CD4-positive, alpha-beta memory T cell (primary cell): ENCODE measurements around the gene TEDC2. TPM values are rescaled to one million over a fixed set of nuclear protein-coding genes. Genes with fewer than 3 reads are reported as not detected.
A peak's percentile ranks its signal among the peaks of the same experiment; 100 is the strongest.

Source experiments
- CTCF ChIA-PET: fragments of 350-600 bp; sonication (Branson Sonifier 250); formaldehyde crosslinking; loops from one replicate; lab custom pipeline; 2021; ENCODE audit warnings: inconsistent platforms; ENCODE audit not compliant: partially characterized antibody; lab: Charles Lee
- POLR2A ChIA-PET: fragments of 350-600 bp; sonication (Branson Sonifier 250); formaldehyde crosslinking; loops from one replicate; lab custom pipeline; 2021; ENCODE audit not compliant: partially characterized antibody; lab: Charles Lee
- DNase-seq, 5 donors: peaks; one replicate each; pipeline versions ENCODE4 v3.0.0 to v3.0.0-alpha.2; 2020 to 2022; ENCODE audit warnings: mixed read lengths in 1 of 5
- H3K27ac ChIP-seq: one replicate; pipeline ENCODE4 v1.7.0; 2013; ENCODE audit warnings: low read depth, low read length
- H3K27me3 ChIP-seq: 2 replicates; pipeline ENCODE4 v1.7.0; 2013; ENCODE audit warnings: mild to moderate bottlenecking, low read length, moderate library complexity; ENCODE audit not compliant: insufficient read depth
- H3K36me3 ChIP-seq: 2 replicates; pipeline ENCODE4 v1.7.0; 2013; ENCODE audit warnings: mild to moderate bottlenecking, low read length, moderate library complexity; ENCODE audit not compliant: insufficient read depth
- H3K4me1 ChIP-seq: 2 replicates; pipeline ENCODE4 v1.7.0; 2013; ENCODE audit warnings: mild to moderate bottlenecking, low read length, moderate library complexity; ENCODE audit not compliant: insufficient read depth
- H3K4me3 ChIP-seq, 2 donors: one replicate each; pipeline ENCODE4 v1.7.0; 2013; ENCODE audit warnings: low read length in 2 of 2, mild to moderate bottlenecking in 1 of 2
- H3K9me3 ChIP-seq, 2 donors: one replicate each; pipeline ENCODE4 v1.7.0; 2013; ENCODE audit warnings: low read length in 2 of 2, control low read depth in 1 of 2; ENCODE audit not compliant: control insufficient read depth in 1 of 2
- H3K27ac Mint-ChIP-seq, 7 donors: one replicate each; pipeline ENCODE4 v1.8.0; 2020 to 2021; ENCODE audit warnings: mixed read lengths in 7 of 7, mild to moderate bottlenecking in 6 of 7, inconsistent platforms in 3 of 7, moderate library complexity in 3 of 7
- H3K27me3 Mint-ChIP-seq, 2 donors: one replicate each; pipeline ENCODE4 v1.8.0; 2020 to 2021; ENCODE audit warnings: mixed read lengths in 2 of 2
- H3K36me3 Mint-ChIP-seq, 2 donors: one replicate each; pipeline ENCODE4 v1.8.0; 2020 to 2021; ENCODE audit warnings: mixed read lengths in 2 of 2, inconsistent platforms in 1 of 2, mild to moderate bottlenecking in 1 of 2
- H3K4me1 Mint-ChIP-seq, 4 donors: one replicate each; pipeline ENCODE4 v1.8.0; 2020 to 2021; ENCODE audit warnings: mixed read lengths in 4 of 4, mild to moderate bottlenecking in 1 of 4
- H3K4me3 Mint-ChIP-seq, 8 donors: one replicate each; pipeline ENCODE4 v1.8.0; 2020 to 2021; ENCODE audit warnings: mixed read lengths in 8 of 8, mild to moderate bottlenecking in 7 of 8, moderate library complexity in 6 of 8, inconsistent platforms in 3 of 8
- H3K9me3 Mint-ChIP-seq, 8 donors: one replicate each; pipeline ENCODE4 v1.8.0; 2020 to 2021; ENCODE audit warnings: mixed read lengths in 8 of 8, mild to moderate bottlenecking in 5 of 8, inconsistent platforms in 3 of 8, moderate library complexity in 1 of 8
- intact Hi-C: fragments of 100-400 bp; cut with micrococcal nuclease; formaldehyde crosslinking; loops from one replicate; pipeline ENCODE4 v1.15.1; 2023
- polyA plus RNA-seq, 2 donors: library from polyadenylated mRNA; unstranded; fragments of 300-500 nt; fragmentation: Illumina TruSeq; gene quantifications; one replicate each; pipeline ENCODE4 v1.2.3, GENCODE V29; 2021
- total RNA-seq, 2 experiments: library from RNA; stranded (reverse); gene quantifications; one replicate each; pipeline ENCODE4 v1.2.3, GENCODE V29; 2021

TEDC2 gene
- total and polyA plus RNA-seq, 4 experiments from 2014 or later, result 0.44 to 0.55 (median 0.44) TPM; not detected in 1

DNA sequence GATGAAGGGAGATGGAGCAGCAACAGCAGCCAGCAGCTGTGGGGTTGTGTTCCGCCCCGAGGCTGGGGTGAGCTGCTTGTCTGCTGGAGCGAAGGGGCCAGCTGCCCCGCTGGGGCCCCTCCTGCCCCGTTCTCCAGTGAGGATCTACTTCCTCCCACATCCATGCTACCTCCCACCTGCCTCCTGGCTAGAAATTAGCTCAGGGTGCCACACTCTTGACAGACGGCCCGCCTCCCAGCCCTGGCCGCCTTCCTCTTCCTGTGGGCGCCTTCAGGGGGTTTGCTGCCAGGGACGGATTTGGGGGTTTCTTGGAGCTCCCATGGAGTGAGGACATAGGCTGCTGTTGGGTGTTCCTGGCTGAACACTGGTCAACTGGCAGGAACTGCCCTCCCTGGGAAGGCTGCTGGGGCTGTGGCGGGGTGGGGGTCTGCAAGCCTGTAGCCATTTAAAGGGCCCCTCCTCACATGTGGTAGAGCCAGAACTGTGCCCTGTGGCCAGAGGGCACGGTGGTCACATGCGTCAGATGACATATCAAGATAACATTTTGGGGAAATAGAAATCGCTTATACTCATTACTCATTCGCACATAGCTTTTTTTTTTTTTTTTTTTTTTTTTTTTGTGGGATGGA lies 28.1 kb downstream of the TEDC2 start:
- Histone ChIP-seq H3K27me3 (no peaks in the 10 kb centered on the region), H3K36me3 (no peaks in the 10 kb centered on the region), H3K4me1 (peaks cover 14% of the 10 kb centered on the region), H3K27ac (no peak overlapping the region), H3K4me3 (no peak overlapping the region), H3K9me3 (no peaks in the 10 kb centered on the region)
- no peak overlapping the region for H3K4me3 Mint-ChIP-seq
- no peaks in the 10 kb centered on the region for H3K27me3 Mint-ChIP-seq
- peaks cover 9 to 19% (median 13%) of the 10 kb centered on the region in 4 donors for H3K4me1 Mint-ChIP-seq
- intact Hi-C loops, result loop anchor here (1.0 kb wide), 6 partner anchors 14 to 465 kb away; partner anchors contain the start of genes ABCA3, ATP6V0C and TEDC2
- H3K9me3 Mint-ChIP-seq, result no peaks in the 10 kb centered on the region
- no peak for DNase-seq
- H3K36me3 Mint-ChIP-seq, result peaks cover 0 to 1% of the 10 kb centered on the region in 2 donors
- ChIA-PET POLR2A (interaction anchor here (1.5 to 2.0 kb wide), 2 partner anchors 14 to 58 kb away, joined by 4 to 8 read pairs; partner anchors contain the start of genes CCNF and TBC1D24), CTCF (interaction anchor here (0.6 to 2.5 kb wide), 7 partner anchors 15 to 294 kb away, joined by 3 to 13 read pairs (median 3); partner anchors contain the start of gene CCNF)
- H3K27ac Mint-ChIP-seq, result peak overlapping the region in 1 of 7 donors; percentile 95

GRCh38 chr16:2489581-2489980 lies 29.7 kb downstream of the TEDC2 start:
- no peak overlapping the region for H3K4me3 Mint-ChIP-seq
- intact Hi-C loops, result no loop called here
- H3K27me3 Mint-ChIP-seq, result no peaks in the 10 kb centered on the region
- H3K27ac Mint-ChIP-seq, result no peak overlapping the region
- Histone ChIP-seq H3K36me3 (no peaks in the 10 kb centered on the region), H3K9me3 (no peaks in the 10 kb centered on the region), H3K27ac (no peak overlapping the region), H3K4me3 (no peak overlapping the region), H3K4me1 (peaks cover 14% of the 10 kb centered on the region), H3K27me3 (no peaks in the 10 kb centered on the region)
- ChIA-PET POLR2A (no interaction called here), CTCF (interaction anchor here (0.7 to 2.5 kb wide), 3 partner anchors 81 to 295 kb away, joined by 3 to 13 read pairs (median 4); no protein-coding TSS in a partner anchor)
- H3K4me1 Mint-ChIP-seq, result peaks cover 9 to 19% (median 13%) of the 10 kb centered on the region in 4 donors
- H3K36me3 Mint-ChIP-seq, result peaks cover 0 to 1% of the 10 kb centered on the region in 2 donors
- DNase-seq, result no peak
- H3K9me3 Mint-ChIP-seq, result no peaks in the 10 kb centered on the region

DNA sequence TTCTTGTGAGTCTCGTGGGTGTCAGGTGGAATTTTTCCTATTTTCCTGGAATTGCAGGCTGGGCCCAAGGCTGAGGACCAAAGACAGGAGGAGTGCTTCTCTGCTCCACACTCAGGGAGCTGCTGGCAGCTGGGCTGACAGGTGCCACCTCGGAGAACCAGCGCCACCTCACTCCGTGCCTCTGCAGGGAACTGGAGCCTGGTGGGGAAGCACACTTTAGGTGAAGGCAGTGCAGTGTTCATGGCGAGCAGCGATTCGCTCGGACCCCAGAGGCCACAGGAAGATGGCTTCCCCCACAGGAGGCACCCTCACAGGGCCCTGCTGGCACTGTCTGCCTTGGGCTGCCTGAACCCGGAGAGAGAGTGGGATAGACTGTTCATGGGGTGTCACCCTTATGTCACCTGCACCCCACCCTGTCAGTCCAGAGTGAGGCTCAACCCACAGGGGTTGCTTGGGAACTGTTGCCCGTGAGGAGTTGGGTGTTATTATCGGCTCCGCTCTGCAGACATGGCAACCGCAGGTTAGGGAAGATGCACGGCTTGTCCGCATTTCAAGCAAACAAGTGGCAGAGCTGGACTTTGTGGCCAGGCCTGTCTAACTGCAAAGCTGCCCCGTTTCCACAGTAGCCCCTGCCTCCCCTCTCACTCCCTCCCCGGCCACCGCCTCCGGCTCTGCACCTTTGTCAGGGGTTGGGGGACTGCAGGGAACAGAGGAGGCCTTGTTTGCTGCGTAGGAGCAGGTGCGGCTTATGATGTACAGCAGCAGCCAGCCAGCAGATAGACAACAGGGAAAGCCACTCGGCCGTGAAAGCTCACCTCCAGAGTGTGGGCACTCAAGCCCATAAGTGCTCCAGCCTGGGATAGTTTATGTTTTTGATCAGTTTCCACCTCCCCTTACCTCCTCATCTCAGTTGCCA lies 30.5 kb downstream of the TEDC2 start:
- POLR2A ChIA-PET, result interaction anchor here (0.6 kb wide), 1 partner anchor 276 kb away, joined by 4 read pairs; the partner anchor contains the start of gene PGP

DNA sequence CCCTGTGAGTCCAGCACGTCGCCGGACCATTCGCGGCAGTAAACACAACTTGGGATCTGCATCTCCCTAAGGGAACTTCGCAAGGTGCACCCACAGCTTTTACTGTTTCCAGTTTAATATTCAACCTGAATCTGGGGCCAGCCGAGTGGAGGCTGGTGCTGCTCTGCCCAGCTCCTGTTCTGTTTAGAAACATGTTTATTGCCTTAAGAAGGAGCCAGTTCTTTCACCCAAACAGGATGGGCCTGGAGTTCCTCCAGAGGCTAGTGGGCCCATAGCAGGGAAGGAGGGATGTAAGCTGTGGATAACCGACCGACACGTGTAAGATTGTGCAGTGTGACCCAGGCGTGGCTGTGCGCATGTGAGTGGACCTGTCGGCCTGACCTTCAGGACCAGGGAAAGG lies 32.4 kb downstream of the TEDC2 start:
- Mint-ChIP-seq H3K36me3 (peaks cover 0 to 1% of the 10 kb centered on the region in 2 donors), H3K4me1 (peaks cover 3 to 7% (median 3%) of the 10 kb centered on the region in 4 donors), H3K27me3 (no peaks in the 10 kb centered on the region), H3K27ac (no peak overlapping the region), H3K9me3 (no peaks in the 10 kb centered on the region), H3K4me3 (no peak overlapping the region)
- POLR2A ChIA-PET, result no interaction called here
- Histone ChIP-seq H3K4me3 (no peak overlapping the region), H3K36me3 (no peaks in the 10 kb centered on the region), H3K27ac (no peak overlapping the region), H3K27me3 (no peaks in the 10 kb centered on the region), H3K9me3 (no peaks in the 10 kb centered on the region), H3K4me1 (peaks cover 5% of the 10 kb centered on the region)
- CTCF ChIA-PET, result interaction anchor here (1.9 kb wide), 1 partner anchor 9 kb away, joined by 4 read pairs; no protein-coding TSS in a partner anchor
- intact Hi-C loops, result no loop called here
- no peak for DNase-seq

More for the DNA sequence above, 30.5 kb downstream of the TEDC2 start:
- Histone ChIP-seq H3K4me1 (peaks cover 14% of the 10 kb centered on the region), H3K27me3 (no peaks in the 10 kb centered on the region), H3K9me3 (no peaks in the 10 kb centered on the region), H3K27ac (no peak overlapping the region), H3K4me3 (no peak overlapping the region), H3K36me3 (no peaks in the 10 kb centered on the region)
- no peak overlapping the region for H3K27ac Mint-ChIP-seq
- H3K27me3 Mint-ChIP-seq, result no peaks in the 10 kb centered on the region
- peaks cover 9 to 19% (median 11%) of the 10 kb centered on the region in 4 donors for H3K4me1 Mint-ChIP-seq
- H3K36me3 Mint-ChIP-seq, result peaks cover 0 to 1% of the 10 kb centered on the region in 2 donors
- H3K4me3 Mint-ChIP-seq, result no peak overlapping the region
- CTCF ChIA-PET, result interaction anchor here (1.9 kb wide), 1 partner anchor 11 kb away, joined by 4 read pairs; no protein-coding TSS in a partner anchor
- H3K9me3 Mint-ChIP-seq, result no peaks in the 10 kb centered on the region
- intact Hi-C loops, result no loop called here
- DNase-seq, result no peak

DNA sequence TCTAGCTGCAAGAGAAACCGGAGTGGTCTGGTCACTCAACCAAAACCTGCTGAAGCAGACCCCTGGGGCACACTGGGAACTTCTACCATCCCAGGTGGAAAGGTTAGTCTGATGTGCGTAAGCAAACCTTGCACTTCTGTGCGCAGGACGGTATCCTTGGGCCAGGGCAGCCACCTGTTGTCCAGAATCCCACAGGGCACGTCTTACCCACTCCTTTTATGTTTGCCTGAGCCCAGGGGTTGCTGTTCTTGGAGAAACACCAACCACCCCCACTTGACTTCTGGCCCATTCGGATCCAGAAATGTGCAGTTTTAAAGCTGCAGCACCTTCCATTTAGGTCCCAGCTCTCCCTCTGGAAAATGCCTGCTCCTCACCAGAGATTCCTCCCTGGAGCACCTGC lies 33.7 kb downstream of the TEDC2 start:
- Histone ChIP-seq H3K36me3 (no peaks in the 10 kb centered on the region), H3K27me3 (no peaks in the 10 kb centered on the region), H3K4me3 (no peak overlapping the region), H3K9me3 (no peaks in the 10 kb centered on the region), H3K27ac (no peak overlapping the region), H3K4me1 (no peaks in the 10 kb centered on the region)
- Mint-ChIP-seq H3K4me3 (no peak overlapping the region), H3K36me3 (peaks cover 6% of the 10 kb centered on the region in 2 donors), H3K27me3 (no peaks in the 10 kb centered on the region), H3K27ac (no peak overlapping the region), H3K9me3 (no peaks in the 10 kb centered on the region), H3K4me1 (no peaks in the 10 kb centered on the region)
- DNase-seq, result peak in 1 of 5 donors; percentile 2
- ChIA-PET POLR2A (no interaction called here), CTCF (interaction anchor here (0.8 kb wide), 1 partner anchor 9 kb away, joined by 3 read pairs; no protein-coding TSS in a partner anchor)
- intact Hi-C loops, result no loop called here

GRCh38 chr16:2494616-2495015 lies 34.7 kb downstream of the TEDC2 start:
- Mint-ChIP-seq H3K27ac (no peak overlapping the region), H3K4me3 (no peak overlapping the region)

DNA sequence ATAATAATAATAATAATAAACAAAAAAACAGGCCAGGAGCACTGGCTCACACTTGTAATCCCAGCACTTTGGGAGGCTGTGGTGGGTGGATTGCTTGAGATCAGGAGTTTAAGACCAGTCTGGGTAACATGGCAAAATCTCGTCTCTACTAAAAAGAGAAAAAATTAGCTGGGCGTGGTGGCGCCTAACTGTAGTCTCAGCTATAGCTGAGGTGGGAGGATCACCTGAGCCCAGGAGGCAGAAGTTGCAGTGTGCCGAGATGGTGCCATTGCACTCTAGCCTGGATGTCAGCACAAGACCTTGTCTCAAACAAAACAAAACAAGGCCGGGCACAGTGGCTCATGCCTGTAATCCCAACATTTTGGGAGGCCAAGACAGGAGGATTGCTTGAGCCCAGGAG lies 35.1 kb downstream of the TEDC2 start:
- no peak overlapping the region for H3K4me3 Mint-ChIP-seq
- H3K4me1 Mint-ChIP-seq, result no peaks in the 10 kb centered on the region
- H3K27ac ChIP-seq, result no peak overlapping the region
- no peaks in the 10 kb centered on the region for H3K9me3 ChIP-seq
- H3K9me3 Mint-ChIP-seq, result no peaks in the 10 kb centered on the region
- intact Hi-C loops, result no loop called here
- H3K27me3 ChIP-seq, result no peaks in the 10 kb centered on the region
- H3K36me3 Mint-ChIP-seq, result peaks cover 6% of the 10 kb centered on the region in 2 donors
- no peaks in the 10 kb centered on the region for H3K36me3 ChIP-seq
- CTCF ChIA-PET, result no interaction called here
- no peak overlapping the region for H3K27ac Mint-ChIP-seq
- H3K4me3 ChIP-seq, result no peak overlapping the region
- POLR2A ChIA-PET, result no interaction called here
- no peaks in the 10 kb centered on the region for H3K27me3 Mint-ChIP-seq
- no peaks in the 10 kb centered on the region for H3K4me1 ChIP-seq
- no peak for DNase-seq

More at GRCh38 chr16:2494616-2495015, 34.7 kb downstream of the TEDC2 start:
- H3K36me3 Mint-ChIP-seq, result peaks cover 6% of the 10 kb centered on the region in 2 donors
- intact Hi-C loops, result no loop called here
- no peaks in the 10 kb centered on the region for H3K36me3 ChIP-seq
- no peaks in the 10 kb centered on the region for H3K27me3 Mint-ChIP-seq
- H3K4me3 ChIP-seq, result no peak overlapping the region
- DNase-seq, result no peak
- no peaks in the 10 kb centered on the region for H3K9me3 Mint-ChIP-seq
- POLR2A ChIA-PET, result no interaction called here
- CTCF ChIA-PET, result no interaction called here
- H3K27ac ChIP-seq, result no peak overlapping the region
- H3K4me1 Mint-ChIP-seq, result no peaks in the 10 kb centered on the region
- no peaks in the 10 kb centered on the region for H3K27me3 ChIP-seq
- no peaks in the 10 kb centered on the region for H3K9me3 ChIP-seq
- H3K4me1 ChIP-seq, result no peaks in the 10 kb centered on the region
